ENCODE data around the gene YTHDC1.

- TF ChIP-seq, protein P1, sequence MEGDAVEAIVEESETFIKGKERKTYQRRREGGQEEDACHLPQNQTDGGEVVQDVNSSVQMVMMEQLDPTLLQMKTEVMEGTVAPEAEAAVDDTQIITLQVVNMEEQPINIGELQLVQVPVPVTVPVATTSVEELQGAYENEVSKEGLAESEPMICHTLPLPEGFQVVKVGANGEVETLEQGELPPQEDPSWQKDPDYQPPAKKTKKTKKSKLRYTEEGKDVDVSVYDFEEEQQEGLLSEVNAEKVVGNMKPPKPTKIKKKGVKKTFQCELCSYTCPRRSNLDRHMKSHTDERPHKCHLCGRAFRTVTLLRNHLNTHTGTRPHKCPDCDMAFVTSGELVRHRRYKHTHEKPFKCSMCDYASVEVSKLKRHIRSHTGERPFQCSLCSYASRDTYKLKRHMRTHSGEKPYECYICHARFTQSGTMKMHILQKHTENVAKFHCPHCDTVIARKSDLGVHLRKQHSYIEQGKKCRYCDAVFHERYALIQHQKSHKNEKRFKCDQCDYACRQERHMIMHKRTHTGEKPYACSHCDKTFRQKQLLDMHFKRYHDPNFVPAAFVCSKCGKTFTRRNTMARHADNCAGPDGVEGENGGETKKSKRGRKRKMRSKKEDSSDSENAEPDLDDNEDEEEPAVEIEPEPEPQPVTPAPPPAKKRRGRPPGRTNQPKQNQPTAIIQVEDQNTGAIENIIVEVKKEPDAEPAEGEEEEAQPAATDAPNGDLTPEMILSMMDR (IDR thresholded peaks at IDR 0.05; ENCODE audit: poor library complexity) = no peak
- no peak for TF ChIP-seq EZH2 (IDR thresholded peaks at IDR 0.05; ENCODE audit: borderline replicate concordance)
Measured at GRCh38 chr4:68324519-68325262, 25.2 kb downstream of the YTHDC1 start.
